HepG2 (cell line): ENCODE results near the gene PCSK5. TPM values are rescaled to one million over a fixed set of nuclear protein-coding genes. Genes with fewer than 3 reads are reported as not detected.

Experiments used
- ATAC-seq: fragments of 200-7000 bp; cut with Tn5 transposase; 3 replicates; pipeline ENCODE4 v1.9.1; 2020; ENCODE audit warnings: mild to moderate bottlenecking, moderate library complexity
- BruUV-seq: library from RNA; stranded (reverse); fragments of 400-500 nt; replicated peaks from 2 replicates; lab custom pipeline; 2021; lab: Mats Ljungman, UMichigan
- CTCF ChIA-PET: fragments of 300-600 bp; formaldehyde crosslinking; extraction: SDS; loops from one replicate; lab custom pipeline; 2021; ENCODE audit warnings: low total read pairs, inconsistent platforms, low intra/inter-chr PET ratio; lab: Yijun Ruan, JAX
- POLR2A ChIA-PET: fragments of 350-600 bp; sonication (Branson Sonifier 250); formaldehyde crosslinking; loops from one replicate; lab custom pipeline; 2020; ENCODE audit warnings: antibody characterized with exemption, inconsistent platforms; lab: Yijun Ruan, JAX
- DNase-seq: peaks from one replicate; pipeline ENCODE4 v3.0.0-alpha.2; 2015; ENCODE audit warnings: low spot score
- FAIRE-seq: peaks from 3 replicates; lab custom pipeline; 2011; peaks lifted over from hg19 to GRCh38; lab: Jason Lieb, UNC
- H2AFZ ChIP-seq: one replicate; pipeline ENCODE4 v1.6.1; 2011; ENCODE audit warnings: low read length, inconsistent platforms
- H3K27ac ChIP-seq: fragments of 300-600 bp; 3 replicates; pipeline ENCODE4 v1.8.0; 2011; ENCODE audit warnings: mixed run types, mild to moderate bottlenecking, mixed read lengths, low read length, inconsistent platforms; ENCODE audit not compliant: insufficient read depth; ENCODE audit errors: extremely low read length
- H3K27me3 ChIP-seq, 2 experiments: fragments of 200-600 bp in 1 of 2; 2 replicates in 1 of 2; 3 replicates in 1 of 2; pipeline versions ENCODE4 v1.6.0 to v1.8.0; 2011; ENCODE audit warnings: low read length in 2 of 2, mild to moderate bottlenecking in 2 of 2, moderate library complexity in 2 of 2, inconsistent platforms in 1 of 2; ENCODE audit not compliant: insufficient read depth in 2 of 2, control insufficient read depth in 1 of 2
- H3K36me3 ChIP-seq, 2 experiments: fragments of 200-600 bp in 1 of 2; replicated peaks in 1 of 2; 2 replicates in 1 of 2; 3 replicates in 1 of 2; pipeline versions ENCODE4 v1.5.1 to v1.8.0; 2011; ENCODE audit warnings: low read length in 2 of 2, inconsistent platforms in 1 of 2; ENCODE audit not compliant: insufficient read depth in 2 of 2, control insufficient read depth in 1 of 2
- H3K4me1 ChIP-seq: 2 replicates; pipeline ENCODE4 v1.5.1; 2012; ENCODE audit warnings: low read length, inconsistent platforms; ENCODE audit not compliant: insufficient read depth
- H3K4me2 ChIP-seq: 2 replicates; pipeline ENCODE4 v1.6.0; 2011; ENCODE audit warnings: low read depth, low read length, inconsistent platforms
- H3K4me3 ChIP-seq, 3 experiments: fragments of 200-600 bp in 1 of 3; sonication (generic), shearing (Covaris generic) in 1 of 3; replicated peaks in 1 of 3; 2 replicates each; pipeline ENCODE4 v1.5.1; 2011 to 2016; ENCODE audit warnings: low read length in 3 of 3, inconsistent platforms in 2 of 3, low read depth in 2 of 3, mild to moderate bottlenecking in 2 of 3, control low read depth in 1 of 3, mixed read lengths in 1 of 3; ENCODE audit not compliant: insufficient read depth in 1 of 3
- H3K79me2 ChIP-seq: one replicate; pipeline ENCODE4 v1.6.1; 2011; ENCODE audit warnings: low read length, inconsistent platforms; ENCODE audit not compliant: insufficient read depth
- H3K9ac ChIP-seq: 2 replicates; pipeline ENCODE4 v1.6.0; 2011; ENCODE audit warnings: mild to moderate bottlenecking, low read depth, low read length, inconsistent platforms; ENCODE audit not compliant: insufficient read depth
- H3K9me3 ChIP-seq: 2 replicates; pipeline ENCODE4 v1.5.1; 2012; ENCODE audit warnings: mild to moderate bottlenecking, low read length
- H4K20me1 ChIP-seq: 2 replicates; pipeline ENCODE4 v1.6.0; 2011; ENCODE audit warnings: inconsistent platforms, mild to moderate bottlenecking, low read length, moderate library complexity; ENCODE audit not compliant: insufficient read depth
- HNF4A ChIP-seq: sonication (generic); formaldehyde crosslinking; IDR thresholded peaks from 2 replicates; pipeline ENCODE4 v1.4.0; 2020; ENCODE audit warnings: missing genetic modification reagents
- JUN ChIP-seq: sonication (generic); formaldehyde crosslinking; IDR thresholded peaks from 2 replicates; pipeline ENCODE4 v1.4.0; 2020; ENCODE audit warnings: mild to moderate bottlenecking, missing genetic modification reagents
- KMT2A ChIP-seq: sonication (generic); formaldehyde crosslinking; IDR thresholded peaks from 2 replicates; pipeline ENCODE4 v1.4.0; 2020; ENCODE audit warnings: missing genetic modification reagents
- MXD4 ChIP-seq: IDR thresholded peaks from 2 replicates; pipeline ENCODE4 v1.6.1; 2016; ENCODE audit warnings: mild to moderate bottlenecking, missing biosample characterization, missing genetic modification reagents
- SNAI1 ChIP-seq: sonication (generic); formaldehyde crosslinking; IDR thresholded peaks from 2 replicates; pipeline ENCODE4 v1.5.0; 2020; ENCODE audit warnings: mild to moderate bottlenecking, missing genetic modification reagents, borderline replicate concordance
- SRF ChIP-seq: IDR thresholded peaks from 2 replicates; pipeline ENCODE4 v1.6.1; 2011; ENCODE audit warnings: mild to moderate bottlenecking, low read depth, low read length, moderate library complexity
- ZFP82 ChIP-seq: sonication (generic); formaldehyde crosslinking; IDR thresholded peaks from 2 replicates; pipeline ENCODE4 v1.5.1; 2020; ENCODE audit warnings: mild to moderate bottlenecking, missing genetic modification reagents, borderline replicate concordance
- ZNF260 ChIP-seq: sonication (generic); formaldehyde crosslinking; IDR thresholded peaks from 2 replicates; pipeline ENCODE4 v1.4.0; 2020; ENCODE audit warnings: missing genetic modification reagents, low read depth, mild to moderate bottlenecking, borderline replicate concordance
- ZNF550 ChIP-seq: sonication (generic); formaldehyde crosslinking; IDR thresholded peaks from 2 replicates; pipeline ENCODE4 v1.4.0; 2020; ENCODE audit warnings: mild to moderate bottlenecking, missing genetic modification reagents, borderline replicate concordance
- ZNF678 ChIP-seq: sonication (generic); formaldehyde crosslinking; IDR thresholded peaks from 2 replicates; pipeline ENCODE4 v1.4.0; 2020; ENCODE audit warnings: mild to moderate bottlenecking, missing genetic modification reagents
- ZNF772 ChIP-seq: sonication (generic); formaldehyde crosslinking; IDR thresholded peaks from 2 replicates; pipeline ENCODE4 v1.5.0; 2020; ENCODE audit warnings: mild to moderate bottlenecking, missing genetic modification reagents
- WGBS: methylation state at CpG from one replicate; pipeline ENCODE4 v1.1.6; 2017; ENCODE audit warnings: low lambda C conversion rate; 5-methylcytosine and 5-hydroxymethylcytosine counted together
- in situ Hi-C: cut with HindIII; loops from 2 replicates; pipeline ENCODE4 v1.10.0; 2017; ENCODE audit warnings: low pct_unique_long_range_greater_than_20kb; ENCODE audit not compliant: extremely low pct_ligation_motif_present
- intact Hi-C: fragments of 100-400 bp; cut with micrococcal nuclease; formaldehyde crosslinking; loops from one replicate; pipeline ENCODE4 v1.10.0; 2022; ENCODE audit not compliant: unreplicated experiment
- polyA plus RNA-seq, 8 experiments: library from polyadenylated mRNA; depleted of rRNA in 3 of 8; stranded (reverse) in 7 of 8; unstranded in 1 of 8; fragments of >200 nt; fragmentation: Illumina TruSeq in 4 of 8; extraction: Trizol in 4 of 8; gene quantifications; 2 replicates each; pipeline versions ENCODE4 v1.2.1 to v1.2.3, GENCODE V29; 2011 to 2016; ENCODE audit warnings: low read depth in 4 of 8, missing spikeins in 1 of 8, mixed read lengths in 1 of 8; ENCODE audit not compliant: insufficient read depth in 1 of 8
- total RNA-seq, 5 experiments: library from RNA; depleted of rRNA; stranded (reverse); fragments of >200 nt; fragmentation: Illumina TruSeq; extraction: Trizol; gene quantifications; 2 replicates each; pipeline ENCODE4 v1.2.3, GENCODE V29; 2016; ENCODE audit warnings: low read depth in 1 of 5
- TF ChIP-seq, protein P1 (sequence below): sonication (generic); formaldehyde crosslinking; IDR thresholded peaks from 2 replicates; pipeline ENCODE4 v1.5.1; 2020; ENCODE audit warnings: missing genetic modification reagents, mild to moderate bottlenecking, borderline replicate concordance
- TF ChIP-seq, protein P2 (sequence below): sonication (generic); formaldehyde crosslinking; IDR thresholded peaks from 2 replicates; pipeline ENCODE4 v1.4.0; 2020; ENCODE audit warnings: missing genetic modification reagents
- TF ChIP-seq, protein P3 (sequence below): IDR thresholded peaks from 2 replicates; pipeline ENCODE4 v1.6.1; 2016; ENCODE audit warnings: missing compliant biosample characterization, missing genetic modification reagents, borderline replicate concordance
- TF ChIP-seq, protein P4 (sequence below): sonication (generic); formaldehyde crosslinking; conservative IDR thresholded peaks from 2 replicates; pipeline ENCODE4 v1.4.0; 2020; ENCODE audit warnings: mild to moderate bottlenecking, missing genetic modification reagents, moderate library complexity

PCSK5 gene
- total and polyA plus RNA-seq, 2 of the 13 experiments (the other 11 are each of a cell fraction or from before 2014, with no cell fraction given), result 0.55 to 0.66 TPM

DNA sequence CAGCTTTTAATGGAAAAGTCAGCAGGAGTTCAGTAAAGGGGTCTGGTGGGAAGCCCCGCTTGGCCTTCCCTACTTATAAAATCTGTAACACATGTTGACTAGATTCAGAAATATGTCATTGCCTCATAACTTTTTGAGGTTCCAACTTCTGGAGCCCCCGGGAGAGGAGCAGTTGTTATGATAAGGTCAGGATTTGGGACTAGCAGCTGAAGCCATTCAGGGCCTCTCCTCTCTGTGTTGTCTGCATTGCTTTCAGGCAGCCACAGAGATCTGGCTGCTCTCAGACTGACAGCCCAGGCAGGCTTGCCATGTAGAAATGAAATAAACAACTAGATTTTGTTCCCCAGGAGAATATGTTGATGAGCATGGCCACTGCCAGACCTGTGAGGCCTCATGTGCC lies 336.7 kb downstream of the PCSK5 start (continued):
- no peak for TF ChIP-seq ZNF772
- TF ChIP-seq, protein P1, sequence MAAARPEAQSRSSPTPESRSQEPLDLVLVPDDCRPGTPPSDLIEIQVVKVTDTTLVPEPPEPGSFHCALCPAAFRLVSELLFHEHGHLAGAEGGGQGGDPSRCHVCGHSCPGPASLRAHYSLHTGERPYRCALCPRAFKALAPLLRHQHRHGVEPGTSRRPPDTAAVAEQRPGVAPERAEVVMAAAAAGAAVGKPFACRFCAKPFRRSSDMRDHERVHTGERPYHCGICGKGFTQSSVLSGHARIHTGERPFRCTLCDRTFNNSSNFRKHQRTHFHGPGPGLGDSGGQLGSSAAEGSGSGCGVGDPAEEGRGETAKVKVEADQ (CRISPR knock-in tag), result no peak
- TF ChIP-seq ZNF678, result no peak
- no peak for TF ChIP-seq SRF
- TF ChIP-seq, protein P2, sequence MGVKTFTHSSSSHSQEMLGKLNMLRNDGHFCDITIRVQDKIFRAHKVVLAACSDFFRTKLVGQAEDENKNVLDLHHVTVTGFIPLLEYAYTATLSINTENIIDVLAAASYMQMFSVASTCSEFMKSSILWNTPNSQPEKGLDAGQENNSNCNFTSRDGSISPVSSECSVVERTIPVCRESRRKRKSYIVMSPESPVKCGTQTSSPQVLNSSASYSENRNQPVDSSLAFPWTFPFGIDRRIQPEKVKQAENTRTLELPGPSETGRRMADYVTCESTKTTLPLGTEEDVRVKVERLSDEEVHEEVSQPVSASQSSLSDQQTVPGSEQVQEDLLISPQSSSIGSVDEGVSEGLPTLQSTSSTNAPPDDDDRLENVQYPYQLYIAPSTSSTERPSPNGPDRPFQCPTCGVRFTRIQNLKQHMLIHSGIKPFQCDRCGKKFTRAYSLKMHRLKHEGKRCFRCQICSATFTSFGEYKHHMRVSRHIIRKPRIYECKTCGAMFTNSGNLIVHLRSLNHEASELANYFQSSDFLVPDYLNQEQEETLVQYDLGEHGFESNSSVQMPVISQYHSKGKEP (CRISPR knock-in tag), result no peak
- TF ChIP-seq, all 625 proteins: peak for 0

DNA sequence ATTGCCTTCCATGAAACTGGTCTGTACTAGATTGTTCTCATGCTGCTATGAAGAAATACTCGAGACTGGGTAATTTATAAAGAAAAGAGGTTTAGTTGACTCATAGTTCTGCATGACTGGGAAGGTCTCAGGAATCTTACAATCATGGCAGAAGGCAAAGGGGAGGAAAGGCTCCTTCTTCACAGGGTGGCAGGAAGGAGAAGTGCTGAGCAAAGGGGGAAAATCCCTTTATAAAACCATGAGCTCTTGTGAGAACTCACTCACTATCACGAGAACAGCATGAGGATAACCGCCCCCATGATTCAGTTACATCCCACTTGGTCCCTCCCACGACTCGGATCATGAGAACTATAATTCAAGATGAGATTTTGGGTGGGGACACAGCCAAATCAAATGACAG lies 340.5 kb downstream of the PCSK5 start:
- Histone ChIP-seq H2AFZ (no peak overlapping the region), H3K79me2 (no peaks in the 10 kb centered on the region), H3K4me1 (no peaks in the 10 kb centered on the region), H4K20me1 (no peaks in the 10 kb centered on the region), H3K4me2 (no peak overlapping the region), H3K27ac (no peak overlapping the region), H3K9me3 (no peaks in the 10 kb centered on the region), H3K4me3 (no peak overlapping the region), H3K9ac (no peak overlapping the region), H3K27me3 (no peaks in the 10 kb centered on the region), H3K36me3 (no peaks in the 10 kb centered on the region)
- no TSS peak for BruUV-seq
- in situ Hi-C loops (no loop called here), intact Hi-C loops (no loop called here)
- ChIA-PET CTCF (no interaction called here), POLR2A (no interaction called here)
- FAIRE-seq (no peak), ATAC-seq (no peak), DNase-seq (no peak)
- 2% methylated on average over 5 of the region's 5 CpGs for WGBS
- no peak for TF ChIP-seq HNF4A
- TF ChIP-seq ZFP82 (CRISPR knock-in tag), result no peak
- no peak for TF ChIP-seq SNAI1 (CRISPR knock-in tag)
- TF ChIP-seq MXD4, result no peak
- TF ChIP-seq, protein P2 (CRISPR knock-in tag), result no peak
- no peak for TF ChIP-seq KMT2A (CRISPR knock-in tag)
- TF ChIP-seq ZNF550 (CRISPR knock-in tag), result no peak
- TF ChIP-seq JUN (CRISPR knock-in tag), result no peak
- TF ChIP-seq, protein P3, sequence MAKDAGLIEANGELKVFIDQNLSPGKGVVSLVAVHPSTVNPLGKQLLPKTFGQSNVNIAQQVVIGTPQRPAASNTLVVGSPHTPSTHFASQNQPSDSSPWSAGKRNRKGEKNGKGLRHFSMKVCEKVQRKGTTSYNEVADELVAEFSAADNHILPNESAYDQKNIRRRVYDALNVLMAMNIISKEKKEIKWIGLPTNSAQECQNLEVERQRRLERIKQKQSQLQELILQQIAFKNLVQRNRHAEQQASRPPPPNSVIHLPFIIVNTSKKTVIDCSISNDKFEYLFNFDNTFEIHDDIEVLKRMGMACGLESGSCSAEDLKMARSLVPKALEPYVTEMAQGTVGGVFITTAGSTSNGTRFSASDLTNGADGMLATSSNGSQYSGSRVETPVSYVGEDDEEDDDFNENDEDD (CRISPR knock-in tag), result no peak
- TF ChIP-seq, protein P4, sequence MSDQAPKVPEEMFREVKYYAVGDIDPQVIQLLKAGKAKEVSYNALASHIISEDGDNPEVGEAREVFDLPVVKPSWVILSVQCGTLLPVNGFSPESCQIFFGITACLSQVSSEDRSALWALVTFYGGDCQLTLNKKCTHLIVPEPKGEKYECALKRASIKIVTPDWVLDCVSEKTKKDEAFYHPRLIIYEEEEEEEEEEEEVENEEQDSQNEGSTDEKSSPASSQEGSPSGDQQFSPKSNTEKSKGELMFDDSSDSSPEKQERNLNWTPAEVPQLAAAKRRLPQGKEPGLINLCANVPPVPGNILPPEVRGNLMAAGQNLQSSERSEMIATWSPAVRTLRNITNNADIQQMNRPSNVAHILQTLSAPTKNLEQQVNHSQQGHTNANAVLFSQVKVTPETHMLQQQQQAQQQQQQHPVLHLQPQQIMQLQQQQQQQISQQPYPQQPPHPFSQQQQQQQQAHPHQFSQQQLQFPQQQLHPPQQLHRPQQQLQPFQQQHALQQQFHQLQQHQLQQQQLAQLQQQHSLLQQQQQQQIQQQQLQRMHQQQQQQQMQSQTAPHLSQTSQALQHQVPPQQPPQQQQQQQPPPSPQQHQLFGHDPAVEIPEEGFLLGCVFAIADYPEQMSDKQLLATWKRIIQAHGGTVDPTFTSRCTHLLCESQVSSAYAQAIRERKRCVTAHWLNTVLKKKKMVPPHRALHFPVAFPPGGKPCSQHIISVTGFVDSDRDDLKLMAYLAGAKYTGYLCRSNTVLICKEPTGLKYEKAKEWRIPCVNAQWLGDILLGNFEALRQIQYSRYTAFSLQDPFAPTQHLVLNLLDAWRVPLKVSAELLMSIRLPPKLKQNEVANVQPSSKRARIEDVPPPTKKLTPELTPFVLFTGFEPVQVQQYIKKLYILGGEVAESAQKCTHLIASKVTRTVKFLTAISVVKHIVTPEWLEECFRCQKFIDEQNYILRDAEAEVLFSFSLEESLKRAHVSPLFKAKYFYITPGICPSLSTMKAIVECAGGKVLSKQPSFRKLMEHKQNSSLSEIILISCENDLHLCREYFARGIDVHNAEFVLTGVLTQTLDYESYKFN (CRISPR knock-in tag), result no peak
- no peak for TF ChIP-seq ZNF260 (CRISPR knock-in tag)
